Right lung (tissue), 10 donors: ENCODE data around the gene C3orf49. TPM values are rescaled to one million over a fixed set of nuclear protein-coding genes. Genes with fewer than 3 reads are reported as not detected.

Source experiments
- DNase-seq, 2 donors: peaks; one replicate each; pipeline ENCODE4 v3.0.0-alpha.2; 2013
- long read RNA-seq, 8 donors: transcript quantifications; one replicate each; lab custom pipeline, GENCODE V29; 2026
- polyA plus RNA-seq, 5 donors: library from polyadenylated mRNA; unstranded; fragments of 120-200 nt; gene quantifications; one replicate each; pipeline versions ENCODE4 v1.2.1 to v1.2.3, GENCODE V29; 2013; ENCODE audit warnings: inconsistent platforms in 1 of 5, low replicate concordance in 1 of 5; ENCODE audit not compliant: insufficient read length in 5 of 5, insufficient read depth in 1 of 5

The C3orf49 gene
- 1 to 10 TPM in 2 of 5 donors, under 1 TPM in 3; 0.36 to 1.3 (median 0.81) TPM for polyA plus RNA-seq
- long read RNA-seq, donor 1, partial matches to known transcripts = 267 of 341 reads
- long read RNA-seq, donor 1, other reads (novel, unspliced or antisense) = 74 of 341 reads
- long read RNA-seq, donor 2 = 0 reads
- long read RNA-seq, donor 3 = 0 reads
- long read RNA-seq, donor 4, partial matches to known transcripts = 126 of 131 reads
- long read RNA-seq, donor 4, other reads (novel, unspliced or antisense) = 5 of 131 reads
- long read RNA-seq, donor 5 = 0 reads
- long read RNA-seq, donor 6 = 0 reads
- long read RNA-seq, donor 7 = 0 reads
- long read RNA-seq, donor 8 = 0 reads

DNA sequence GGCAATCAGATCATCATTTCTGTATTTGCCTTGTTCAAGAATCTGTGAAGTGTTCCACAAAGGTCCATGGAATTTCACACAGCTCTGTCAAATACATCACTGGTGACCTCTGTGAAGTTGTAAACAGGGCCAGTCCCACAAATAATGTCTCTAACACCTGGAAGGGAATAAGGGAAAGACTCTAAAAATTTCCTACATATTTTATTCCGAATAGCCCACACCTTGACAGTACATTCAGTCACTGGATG is at the start of gene C3orf49:
TSS of gene C3orf49 (plus strand) at position 149 of the 248 bp plus-strand sequence. CDS start 173 bp downstream, outside the sequence.
- DNase-seq = no peak

GRCh38 chr3:63774781-63775180 is 44.3 kb upstream of the C3orf49 start:
- no peak for DNase-seq

DNA sequence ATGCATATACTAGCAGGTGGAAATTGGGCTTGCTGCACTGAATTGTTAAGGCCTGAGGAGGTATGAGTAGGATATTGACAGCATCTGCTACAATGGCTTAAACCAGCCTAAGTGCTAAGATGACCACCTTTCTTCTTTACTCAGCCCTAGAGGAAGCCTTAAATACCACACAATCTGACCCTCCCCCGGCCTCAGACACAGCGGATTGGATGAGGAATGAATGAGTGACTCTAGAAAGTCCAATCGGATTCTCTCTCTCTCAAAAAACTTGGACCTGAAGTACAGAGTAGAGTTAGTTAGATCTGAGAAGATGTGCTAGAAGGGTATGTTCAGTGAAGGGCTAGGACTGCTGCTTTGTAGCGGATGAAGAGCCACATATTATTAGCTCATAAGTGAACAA is 39.9 kb upstream of the C3orf49 start:
- DNase-seq = no peak

- no peak for DNase-seq
Observed at GRCh38 chr3:63791974-63792373, 27.1 kb upstream of the C3orf49 start.

- no peak for DNase-seq
Observed at GRCh38 chr3:63795438-63795837, 23.7 kb upstream of the C3orf49 start.

DNA sequence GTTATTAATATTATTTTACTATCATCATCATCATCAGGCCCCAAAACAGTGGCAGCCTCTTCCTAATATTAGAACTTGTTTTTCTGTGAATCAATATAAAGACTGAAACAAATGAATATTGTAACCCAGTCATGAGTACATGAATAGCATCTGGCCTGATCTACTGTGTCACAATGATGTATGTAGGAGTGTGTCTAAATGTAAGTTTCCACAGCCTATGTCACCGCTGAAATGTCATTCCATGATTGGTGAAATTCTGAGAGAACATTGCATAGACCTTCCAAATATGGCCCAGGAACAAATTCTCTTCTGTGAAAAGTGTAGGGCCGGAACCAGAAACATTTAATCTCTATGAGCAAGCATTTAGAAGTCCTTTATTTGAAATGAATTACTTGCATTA is 20.6 kb upstream of the C3orf49 start:
- DNase-seq = no peak

DNA sequence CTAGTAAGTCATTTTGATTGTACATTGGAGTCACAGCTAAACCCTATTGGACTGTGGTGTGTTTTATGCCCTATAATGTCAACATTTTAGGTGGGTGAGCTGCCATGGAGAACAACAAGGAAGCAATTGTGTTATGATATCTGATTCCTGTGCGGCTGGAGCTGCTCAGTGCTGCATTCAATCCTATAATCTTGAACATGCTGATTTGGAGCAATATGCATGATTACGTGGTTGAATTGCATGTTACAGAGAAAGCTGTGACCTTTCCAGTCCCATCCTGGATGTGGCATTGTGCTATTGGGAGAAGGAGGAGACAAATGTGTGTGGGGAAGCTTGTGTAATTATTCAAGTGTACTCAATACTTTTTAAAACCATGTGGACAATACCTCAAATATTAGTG is 20.1 kb upstream of the C3orf49 start:
- no peak for DNase-seq

DNA sequence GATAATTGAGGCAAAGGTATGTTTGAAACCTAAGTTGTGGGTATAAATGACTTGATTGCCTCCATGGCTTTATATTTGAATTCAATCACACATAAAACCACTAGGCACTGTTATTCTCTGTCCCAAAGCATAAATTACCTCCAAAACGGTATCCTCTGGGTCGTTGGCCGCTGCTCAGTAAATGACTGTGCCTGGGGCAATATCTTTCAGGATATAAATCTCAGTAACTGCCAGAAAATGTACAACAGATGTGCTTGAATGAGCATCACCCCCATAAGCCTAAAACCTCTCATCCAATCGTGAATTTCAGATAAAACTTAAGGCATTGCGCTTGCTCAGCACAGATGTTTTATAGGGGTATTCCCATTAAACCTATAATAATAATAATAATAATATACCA is 19.0 kb upstream of the C3orf49 start:
- no peak for DNase-seq

GRCh38 chr3:63803911-63804310 is 15.2 kb upstream of the C3orf49 start:
- no peak for DNase-seq

- no peak for DNase-seq
Observed at GRCh38 chr3:63807961-63808565, 11.0 kb upstream of the C3orf49 start.

DNA sequence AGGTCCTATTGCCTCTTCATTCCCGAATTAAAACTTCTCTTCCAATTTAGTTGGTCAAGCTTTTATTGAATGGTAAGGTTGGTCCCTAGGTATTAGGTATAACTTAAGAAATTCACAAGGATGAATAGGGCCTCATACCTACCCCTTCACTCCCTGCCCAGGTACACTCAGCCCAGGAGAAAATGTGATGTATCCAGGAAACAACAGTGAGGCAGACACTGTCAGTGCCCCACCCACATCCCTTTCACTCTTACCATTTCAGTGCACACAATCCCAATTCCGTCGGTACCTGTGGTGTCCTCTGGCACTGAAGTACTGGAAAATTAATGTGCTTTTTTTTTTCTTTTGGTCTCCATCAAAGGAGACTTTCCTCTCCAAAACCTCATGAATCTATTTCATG is 10.5 kb upstream of the C3orf49 start:
- DNase-seq = no peak

- no peak for DNase-seq
Observed at GRCh38 chr3:63809607-63810006, 9.5 kb upstream of the C3orf49 start.

DNA sequence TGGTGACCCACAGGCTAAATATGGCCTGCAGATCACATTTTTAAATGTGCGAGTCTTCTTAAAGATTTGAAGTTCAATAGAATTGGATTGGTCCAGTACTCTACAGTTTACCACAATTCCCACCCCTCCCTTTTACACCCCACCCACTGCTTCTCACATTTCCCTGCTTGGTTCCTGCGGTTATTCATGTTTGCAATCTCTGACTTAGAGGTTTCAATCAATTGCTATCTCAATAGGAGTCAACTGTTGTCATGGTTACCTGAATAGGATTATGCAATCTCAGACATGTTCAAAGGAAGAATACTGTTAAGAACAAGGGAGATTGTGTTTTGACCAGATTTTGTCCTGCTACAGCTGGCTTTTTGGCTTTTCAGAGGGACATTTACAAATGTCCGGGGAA is 4.9 kb upstream of the C3orf49 start:
- DNase-seq = no peak

DNA sequence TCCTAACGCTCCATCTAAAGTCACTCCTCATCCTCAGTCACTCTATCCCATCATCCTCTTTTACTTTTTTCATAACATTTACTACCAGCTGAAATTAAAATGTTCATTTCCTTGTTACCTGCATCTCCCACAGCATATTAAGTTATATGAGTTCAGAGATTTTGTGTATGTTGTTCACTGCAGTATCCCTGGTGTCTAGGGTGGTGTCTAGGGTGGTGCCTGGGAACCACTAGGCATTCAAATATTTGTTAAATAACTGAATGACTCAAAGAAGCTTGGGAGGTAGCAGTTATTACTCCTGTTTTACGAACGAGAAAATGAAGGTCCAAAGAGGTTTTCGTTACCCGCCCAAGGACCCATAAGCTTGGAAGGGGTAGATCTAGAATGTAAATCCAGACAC is 1.9 kb upstream of the C3orf49 start:
- no peak for DNase-seq

DNA sequence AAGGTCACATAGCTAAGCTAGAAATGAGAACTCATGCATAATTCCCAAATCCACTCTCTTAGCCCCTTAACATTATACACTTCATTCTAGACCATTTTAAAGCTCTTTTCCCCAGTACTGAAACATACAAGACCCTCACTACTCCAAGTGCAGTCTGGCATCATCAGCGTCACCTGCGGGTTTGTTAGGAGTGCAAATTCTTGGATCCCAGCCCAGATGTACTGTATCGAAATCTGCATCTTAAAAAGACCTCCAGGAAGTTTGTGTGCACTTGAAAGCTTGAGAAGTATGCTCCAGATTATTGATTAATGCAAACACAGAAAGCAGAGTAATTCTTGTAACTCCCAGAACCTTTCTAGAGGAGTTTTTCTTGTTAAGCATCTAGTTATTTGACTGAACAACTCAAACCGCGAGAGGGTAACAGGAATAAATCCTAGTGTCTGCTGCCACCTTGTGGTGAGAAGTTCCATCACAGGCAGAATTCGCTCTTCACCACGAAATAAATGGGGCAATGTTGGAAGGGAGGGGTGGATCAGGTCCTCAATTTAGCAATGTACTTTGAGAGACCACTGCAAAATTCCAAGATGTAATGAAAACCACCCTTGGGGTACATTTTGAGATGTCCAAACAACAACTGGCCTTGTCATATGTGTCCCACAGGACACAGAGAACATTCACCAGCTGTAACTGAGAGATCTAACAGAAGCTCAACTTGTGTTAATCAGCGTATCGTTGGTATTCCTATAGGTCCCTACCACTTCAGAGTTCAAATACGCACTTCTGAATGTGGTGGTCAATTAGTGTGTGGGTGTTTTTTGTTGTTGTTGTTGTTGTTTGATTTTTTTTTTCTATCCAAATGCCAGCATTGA is 583 bp upstream of the C3orf49 start:
- peak; percentile 52 to 63 for DNase-seq

GRCh38 chr3:63824309-63824708 is 5.2 kb downstream of the C3orf49 start:
- DNase-seq = no peak

DNA sequence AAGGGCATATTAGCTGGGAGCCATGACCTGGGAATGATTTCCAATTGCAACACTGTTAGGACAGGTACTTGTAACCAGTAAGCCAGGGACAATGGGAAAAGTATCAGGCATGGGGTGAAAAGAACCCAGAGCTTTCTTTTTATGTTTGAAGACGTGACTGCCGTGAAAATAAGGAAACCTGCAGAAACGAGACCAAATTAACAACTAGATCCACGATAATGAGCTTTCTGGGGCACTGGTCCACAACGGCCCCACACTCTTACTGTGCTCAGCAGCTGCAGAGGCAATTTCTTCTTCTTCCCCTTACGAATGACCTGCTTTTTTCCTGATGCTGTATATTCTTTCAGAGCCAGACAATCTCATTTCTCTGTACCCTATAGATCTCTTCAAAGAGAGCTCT is 11.4 kb downstream of the C3orf49 start:
- no peak for DNase-seq

DNA sequence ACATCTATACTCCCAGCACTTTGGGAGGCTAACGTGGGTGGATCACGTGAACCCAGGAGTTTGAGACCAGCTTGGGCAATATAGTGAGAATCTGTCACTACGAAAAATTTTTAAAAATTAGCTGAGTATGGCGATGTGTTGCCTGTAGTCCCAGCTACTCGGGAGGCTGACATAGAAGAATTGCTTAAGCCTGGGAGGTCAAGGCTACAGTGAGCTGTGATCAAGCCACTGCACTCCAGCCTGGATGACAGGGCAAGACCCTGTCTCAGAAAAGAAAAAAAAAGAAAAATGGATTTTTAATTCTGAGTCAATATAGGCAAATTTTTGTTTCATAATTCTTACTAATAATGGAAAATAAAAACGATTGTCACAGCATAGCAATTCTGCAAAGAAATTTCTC is 13.3 kb downstream of the C3orf49 start:
- no peak for DNase-seq

DNA sequence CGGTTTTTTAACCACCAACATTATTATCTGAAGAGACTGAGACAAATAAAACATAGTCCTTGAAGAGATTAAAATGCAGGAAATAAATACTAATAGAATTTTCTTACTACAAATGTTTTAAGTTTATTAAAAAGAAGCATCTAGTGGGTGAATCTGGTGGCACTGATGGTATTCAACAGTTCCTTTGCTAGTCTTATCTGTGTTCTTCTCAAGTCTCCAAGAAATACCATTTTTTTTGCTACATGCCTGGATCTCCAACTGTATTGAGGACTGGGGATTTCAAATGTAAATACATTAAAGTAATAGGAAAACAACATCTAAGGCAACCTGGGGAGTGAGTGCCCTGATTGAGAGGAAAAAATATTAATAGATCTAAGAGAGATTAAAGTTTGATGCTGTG is 22.6 kb downstream of the C3orf49 start:
- no peak for DNase-seq

DNA sequence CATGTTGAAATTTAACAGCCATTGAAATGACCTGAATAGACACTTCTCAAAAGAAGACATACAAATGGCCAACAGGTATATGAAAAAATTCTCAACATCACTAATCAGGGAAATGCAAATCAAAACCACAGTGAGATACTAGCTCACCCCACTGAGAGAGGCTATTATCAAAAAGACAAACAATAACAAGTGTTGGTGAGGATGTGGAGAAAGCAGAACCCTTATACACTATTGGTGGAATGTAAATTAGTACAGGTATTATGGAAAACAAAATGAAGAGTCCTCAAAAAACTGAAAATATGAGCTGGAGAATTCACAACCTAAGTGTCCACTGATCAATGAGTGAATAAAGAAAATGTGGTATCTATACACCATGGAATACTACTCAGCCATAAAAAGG is 23.0 kb downstream of the C3orf49 start:
- no peak for DNase-seq

DNA sequence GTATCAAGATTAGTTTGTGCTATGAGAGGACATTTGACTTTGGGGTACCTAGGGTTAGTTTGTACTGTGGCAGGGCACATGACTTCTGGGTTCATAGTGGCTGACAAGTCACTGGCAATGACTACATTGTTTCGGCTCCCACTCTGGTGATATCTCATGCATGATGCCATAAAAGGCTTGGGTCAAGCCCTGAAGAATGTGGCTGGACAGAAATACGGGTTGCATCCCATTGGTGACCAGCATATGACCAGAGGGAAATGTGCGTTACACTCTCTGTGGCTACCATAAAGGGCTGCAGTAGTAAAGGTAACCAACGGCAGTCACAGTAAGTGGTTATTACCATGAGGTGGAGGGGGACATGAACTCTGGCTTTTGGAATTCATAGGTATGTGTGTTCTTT is 26.1 kb downstream of the C3orf49 start:
- DNase-seq = no peak

DNA sequence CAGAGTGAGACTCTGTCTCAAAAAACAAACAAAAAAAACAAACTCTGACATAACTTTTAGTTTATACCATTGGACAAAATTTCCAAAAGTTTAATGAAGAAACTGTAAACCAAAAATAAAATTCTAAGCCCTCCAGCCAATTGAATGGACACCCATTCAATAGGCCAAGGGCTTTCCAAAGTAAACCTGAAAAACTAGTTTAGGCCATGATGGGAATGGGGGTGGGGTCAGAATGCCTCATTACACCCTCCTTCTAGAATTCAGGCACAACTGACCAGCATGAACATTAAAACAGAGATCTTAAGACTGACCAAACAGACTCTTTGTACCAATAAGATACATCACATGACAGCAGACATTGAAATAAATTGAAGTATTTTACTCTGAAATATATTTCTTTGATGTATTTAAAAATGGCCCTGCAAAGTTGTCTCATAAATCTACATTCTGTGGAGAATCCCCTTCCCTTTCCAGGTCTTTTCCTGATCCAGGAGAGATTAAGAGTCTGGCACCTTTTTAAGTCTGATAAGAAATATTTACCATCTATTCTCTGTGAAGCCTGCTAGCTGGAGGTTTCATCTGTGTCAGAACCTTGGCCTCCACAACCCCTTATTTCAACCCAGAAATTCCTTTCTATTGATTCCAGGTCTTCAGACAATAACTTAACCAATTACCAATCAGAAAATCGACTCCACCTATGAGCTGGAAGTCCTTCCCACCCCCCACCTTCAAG is 28.8 kb downstream of the C3orf49 start:
- DNase-seq = no peak
